ENCODE results near the gene MED31. TPM values are rescaled to one million over a fixed set of nuclear protein-coding genes. Genes with fewer than 3 reads are reported as not detected.
"Not testable (repeated sequence)": the region's sequence is repeated elsewhere in the genome, so short reads cannot be mapped to it uniquely, and the experiment has no call there.

MED31 gene
- total RNA-seq, 1 donor from 2014 or later = 13.0 TPM

DNA sequence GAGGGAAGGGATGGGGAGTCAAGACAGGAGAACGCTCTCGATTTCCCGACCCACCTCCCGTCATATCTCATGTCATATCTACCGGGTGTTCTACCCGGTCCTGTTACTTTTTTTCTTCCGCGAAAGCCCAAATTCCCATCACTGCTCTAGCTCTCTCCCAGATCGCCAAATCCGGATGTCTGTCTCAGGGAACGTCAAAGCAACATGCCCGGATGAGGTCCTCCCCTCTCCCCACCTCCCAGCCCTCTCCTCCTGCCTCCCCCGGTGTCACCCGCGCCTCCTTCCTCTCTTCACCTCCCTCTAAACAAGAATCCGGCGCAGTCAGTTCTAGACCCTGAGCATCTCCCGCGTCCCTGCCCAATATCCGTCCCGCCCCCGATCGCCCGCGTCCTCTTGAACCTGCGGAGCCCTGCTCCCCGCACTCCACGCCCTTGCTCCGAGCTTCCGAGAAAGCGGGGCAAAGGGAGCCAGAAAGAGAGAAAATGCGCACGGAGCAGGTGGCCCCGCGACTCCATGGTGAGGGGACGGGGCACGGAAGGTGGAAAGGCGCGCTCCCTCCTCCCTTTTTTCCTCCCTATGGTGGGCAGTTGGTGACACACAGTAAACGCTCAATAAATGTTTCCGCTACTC, 4.4 kb upstream of the MED31 start:
- not testable (repeated sequence) for DNase-seq (ENCODE audit: low spot score)

DNA sequence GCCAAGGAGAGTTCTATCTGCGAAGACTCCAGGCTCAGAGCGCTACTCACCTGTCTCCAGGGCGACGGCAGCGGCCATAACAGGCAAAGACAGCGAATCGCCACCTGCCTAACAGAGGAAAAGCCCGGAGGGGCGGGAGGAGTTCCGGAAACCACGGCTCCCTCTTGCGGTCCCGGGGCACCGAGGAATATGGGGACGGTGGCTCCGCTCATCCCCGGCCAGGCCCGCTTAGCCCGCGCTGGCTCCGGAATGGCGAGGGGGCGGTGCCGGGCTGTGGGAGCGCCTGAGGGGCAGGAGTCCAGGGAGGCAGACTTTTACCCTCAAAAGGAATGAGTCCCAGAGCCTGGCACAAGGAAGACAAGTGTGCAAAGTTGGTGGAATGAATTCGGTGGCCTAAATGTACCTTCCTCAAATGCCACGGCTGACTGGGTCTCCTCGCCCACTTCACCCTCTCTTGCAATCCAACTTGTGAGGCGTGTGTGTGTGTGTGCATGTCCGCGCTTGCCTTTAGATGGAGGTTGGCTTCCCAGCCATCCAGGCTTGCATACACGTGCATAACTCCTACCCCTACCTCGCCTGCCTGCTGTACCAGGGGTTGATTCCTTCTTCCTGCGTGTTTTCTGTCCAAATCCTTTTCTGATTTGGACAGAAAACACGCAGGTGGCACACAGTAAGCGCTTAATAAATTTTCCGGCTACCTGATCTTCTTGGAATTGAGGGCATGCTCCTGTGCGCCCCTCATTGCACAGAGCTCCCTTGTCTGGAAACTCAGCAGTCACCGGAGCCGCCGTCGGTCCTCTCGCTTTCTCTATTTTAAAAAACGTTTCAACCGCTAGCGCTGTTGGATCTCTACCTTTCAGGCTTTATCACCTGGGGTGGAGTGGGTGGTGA, 3.7 kb upstream of the MED31 start:
- no peak for DNase-seq (ENCODE audit: low spot score)

DNA sequence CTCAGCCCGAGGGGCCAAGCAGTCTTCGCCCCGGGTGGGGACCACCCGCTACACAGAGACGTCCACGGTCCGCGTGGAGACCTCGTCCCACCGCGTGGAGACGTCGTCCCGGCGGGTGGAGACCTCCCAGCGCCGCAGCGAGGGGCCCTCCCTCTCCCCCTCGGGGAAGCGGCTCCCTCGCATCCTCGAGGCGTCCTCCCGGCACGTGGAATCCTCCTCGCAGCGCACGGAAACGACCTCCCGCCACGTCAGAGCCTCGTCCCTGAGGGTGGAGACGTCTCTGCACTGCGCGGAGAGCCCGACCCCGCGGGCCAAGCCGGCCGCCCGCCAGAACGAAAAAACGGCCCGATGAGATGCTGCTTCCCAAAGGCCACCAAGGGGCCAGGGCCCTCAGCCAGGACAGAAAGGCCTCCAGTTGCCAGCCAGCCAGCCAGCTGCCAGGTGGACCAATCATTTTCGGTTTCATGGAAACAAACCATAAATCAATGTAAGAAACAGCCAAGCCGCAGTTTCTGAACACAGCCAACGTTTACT, 581 bp upstream of the MED31 start:
- DNase-seq (ENCODE audit: low spot score) = no peak

DNA sequence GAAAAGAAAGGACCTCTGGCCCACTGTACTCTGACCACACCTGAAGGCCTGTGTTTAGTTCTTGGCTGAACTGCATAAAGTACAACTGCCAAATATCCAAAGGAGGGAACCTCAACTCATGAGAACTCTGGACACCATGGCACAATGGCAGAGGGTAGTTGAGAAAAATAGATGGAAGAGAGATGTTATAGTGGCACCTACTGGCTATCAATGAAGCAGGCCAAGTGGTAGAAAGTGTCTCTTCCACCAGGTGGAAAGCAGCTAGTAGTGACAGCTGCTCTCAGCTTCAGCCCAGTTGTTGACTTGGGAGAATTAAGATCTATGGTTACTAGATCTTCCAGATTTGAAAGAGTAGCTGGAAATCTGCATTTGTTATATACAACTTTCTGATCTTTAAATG, 3.2 kb downstream of the MED31 start:
- DNase-seq (ENCODE audit: low spot score) = no peak

DNA sequence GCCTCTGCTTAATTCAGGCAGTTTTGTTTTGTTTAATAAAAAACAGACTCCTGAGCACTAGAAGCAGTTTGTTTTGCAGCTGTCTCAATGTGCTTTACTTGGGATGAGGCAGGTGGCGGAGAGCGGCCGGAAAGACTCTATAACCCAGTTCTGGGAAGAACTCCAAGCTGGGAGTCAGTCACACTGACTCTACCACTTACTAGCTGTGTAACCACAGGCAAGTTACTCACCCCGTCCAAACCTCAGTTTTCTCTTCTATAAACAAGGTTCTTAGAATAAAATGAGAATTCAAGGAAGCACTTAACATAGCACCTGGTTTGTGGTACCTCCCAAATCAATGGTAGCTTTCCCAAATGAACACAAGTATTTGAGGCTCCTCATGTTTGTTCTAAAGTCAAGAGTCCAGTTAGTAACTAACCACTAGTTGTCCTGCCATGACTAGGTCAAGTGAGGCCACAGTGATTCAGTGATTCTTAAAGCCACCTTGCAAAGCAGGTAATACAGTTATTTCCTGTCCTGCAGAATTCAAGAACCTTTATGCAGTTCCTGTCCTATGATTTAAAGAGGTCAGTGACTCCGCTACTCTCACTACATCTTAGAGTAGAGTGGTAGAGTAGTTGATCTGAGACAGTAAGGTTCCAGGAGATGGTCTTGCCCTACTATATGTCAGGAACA, 7.8 kb downstream of the MED31 start:
- no peak for DNase-seq (ENCODE audit: low spot score)

DNA sequence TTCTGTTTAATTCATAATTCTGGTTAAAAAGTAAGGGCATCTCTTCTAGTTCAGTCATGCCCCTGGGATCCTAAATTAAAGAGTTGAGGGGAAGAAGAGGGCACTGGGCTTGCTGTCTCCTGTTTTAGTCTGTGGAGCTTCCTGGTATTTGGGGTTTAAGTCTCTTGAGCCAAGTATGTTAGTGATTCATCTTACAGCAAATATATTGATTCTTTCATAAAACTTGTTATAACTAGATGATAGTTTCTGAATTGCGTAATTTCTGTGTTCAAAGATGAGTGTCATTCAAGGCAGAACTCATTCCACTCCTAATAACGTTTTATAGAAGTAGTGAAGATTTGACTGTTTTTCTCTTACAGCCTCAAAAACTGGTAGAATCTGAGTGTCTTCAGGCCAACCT, 8.8 kb downstream of the MED31 start:
- no peak for DNase-seq (ENCODE audit: low spot score)

DNA sequence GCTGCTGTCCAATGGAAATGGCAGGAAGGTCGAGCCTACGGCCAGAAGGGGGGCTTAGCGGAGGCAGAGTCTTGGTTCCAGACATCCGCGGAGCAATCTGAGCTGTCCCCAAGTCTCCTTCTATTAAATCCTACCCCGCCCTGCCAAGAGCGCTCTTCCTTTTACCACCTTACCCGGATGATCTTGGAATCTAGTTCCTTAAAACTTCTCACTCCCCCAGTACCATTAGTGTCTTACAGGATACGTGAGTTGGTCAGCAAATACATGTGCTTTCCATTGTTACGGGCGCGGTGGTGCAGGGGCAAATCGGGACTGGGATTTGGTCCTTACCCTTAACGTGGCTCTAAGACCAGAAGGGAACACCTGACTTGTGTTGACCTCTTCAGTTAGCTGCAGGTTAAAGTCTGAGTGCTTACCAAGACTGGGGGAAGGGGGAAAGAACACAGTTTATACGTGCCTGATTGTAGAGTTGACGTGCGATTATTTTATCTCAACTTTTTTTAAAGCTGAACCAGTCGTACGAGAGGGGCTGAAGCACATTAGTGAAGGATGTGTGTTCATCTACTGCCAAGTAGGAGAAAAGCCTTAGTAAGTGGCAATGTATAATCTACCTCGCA, 10.1 kb downstream of the MED31 start:
- DNase-seq (ENCODE audit: low spot score) = no peak

DNA sequence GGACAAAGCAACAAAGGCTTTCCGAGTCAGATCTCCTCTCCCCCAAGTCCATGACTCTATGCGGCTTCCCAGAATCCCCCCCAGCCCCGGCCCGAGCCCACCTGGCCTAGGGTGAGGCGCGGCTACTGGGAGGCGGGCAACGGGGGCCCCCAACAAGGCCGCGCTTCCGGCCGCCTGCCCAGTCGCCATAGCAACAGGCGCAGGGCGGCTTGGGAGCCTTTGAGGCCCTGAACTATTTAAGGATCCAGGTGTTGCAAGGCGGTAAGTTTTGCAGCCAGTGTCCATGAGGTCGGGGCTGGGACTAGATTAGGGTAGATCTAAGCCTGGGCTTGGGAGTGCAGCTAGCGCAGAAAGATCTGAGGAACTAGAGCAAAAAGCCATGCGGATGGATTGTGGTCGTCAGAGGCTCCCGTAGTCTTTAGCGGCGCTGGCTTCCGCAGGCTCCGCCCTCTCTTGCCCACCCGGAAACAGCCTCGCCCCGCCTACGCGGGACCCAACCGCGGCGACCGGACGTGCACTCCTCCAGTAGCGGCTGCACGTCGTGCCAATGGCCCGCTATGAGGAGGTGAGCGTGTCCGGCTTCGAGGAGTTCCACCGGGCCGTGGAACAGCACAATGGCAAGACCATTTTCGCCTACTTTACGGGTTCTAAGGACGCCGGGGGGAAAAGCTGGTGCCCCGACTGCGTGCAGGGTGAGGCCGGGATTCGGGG, 10.7 kb downstream of the MED31 start, which contains the start of the genes KIAA0753 and TXNDC17:
KIAA0753 (minus strand) TSS at position 176 of the 711 bp plus-strand sequence. CDS start 5,608 bp downstream, outside the sequence.
TXNDC17 (plus strand) TSS at position 525 of the 711 bp plus-strand sequence; CDS start at position 548, 23 bp downstream.
- peak; percentile 98 for DNase-seq (ENCODE audit: low spot score)

DNA sequence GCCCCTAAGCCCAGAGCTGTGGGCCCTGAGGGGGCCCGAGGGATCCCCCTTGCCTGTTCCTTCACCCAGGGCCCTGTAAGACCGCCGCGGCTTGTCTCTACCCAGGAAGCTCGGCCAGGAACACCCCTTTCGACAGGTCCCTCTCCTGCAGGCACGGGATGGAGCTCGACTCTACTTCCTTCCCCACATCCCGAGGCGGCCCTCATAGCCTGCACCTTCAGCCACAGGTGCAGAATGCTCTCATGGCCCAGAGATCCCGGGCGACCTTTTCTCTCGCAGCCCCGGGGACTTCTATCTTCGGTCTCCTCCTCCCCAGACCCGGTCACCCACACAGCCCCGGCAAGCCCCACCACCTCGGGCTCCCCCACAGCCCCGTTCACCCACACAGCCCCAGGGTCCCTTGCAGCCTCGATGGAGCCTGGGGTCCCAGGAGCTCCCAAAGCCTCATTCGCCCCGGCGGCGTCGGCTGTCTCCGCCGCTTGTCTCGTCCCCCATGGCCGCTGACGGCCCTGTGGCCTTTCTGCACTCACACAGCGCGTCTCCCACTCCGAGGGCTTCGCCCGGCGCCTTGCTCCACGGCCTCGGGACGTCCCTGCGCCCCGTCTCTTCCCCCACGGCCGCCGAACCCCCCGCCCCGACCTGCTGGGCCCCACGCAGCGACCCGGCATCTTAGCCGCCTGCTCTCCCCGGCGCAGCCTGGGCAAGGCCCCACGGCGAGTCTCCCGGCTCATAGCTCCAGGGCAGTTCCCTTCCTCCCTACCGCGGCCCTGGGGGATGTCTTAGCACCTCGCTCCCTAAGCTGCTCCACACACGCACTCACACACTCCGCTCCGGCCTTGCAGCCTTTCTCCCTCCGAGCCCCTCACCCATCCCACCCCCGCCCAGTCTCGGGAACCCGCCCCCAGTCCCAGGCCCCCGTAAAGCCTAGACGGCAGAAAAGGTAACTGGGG, 11.5 kb downstream of the MED31 start:
- DNase-seq (ENCODE audit: low spot score) = no peak

DNA sequence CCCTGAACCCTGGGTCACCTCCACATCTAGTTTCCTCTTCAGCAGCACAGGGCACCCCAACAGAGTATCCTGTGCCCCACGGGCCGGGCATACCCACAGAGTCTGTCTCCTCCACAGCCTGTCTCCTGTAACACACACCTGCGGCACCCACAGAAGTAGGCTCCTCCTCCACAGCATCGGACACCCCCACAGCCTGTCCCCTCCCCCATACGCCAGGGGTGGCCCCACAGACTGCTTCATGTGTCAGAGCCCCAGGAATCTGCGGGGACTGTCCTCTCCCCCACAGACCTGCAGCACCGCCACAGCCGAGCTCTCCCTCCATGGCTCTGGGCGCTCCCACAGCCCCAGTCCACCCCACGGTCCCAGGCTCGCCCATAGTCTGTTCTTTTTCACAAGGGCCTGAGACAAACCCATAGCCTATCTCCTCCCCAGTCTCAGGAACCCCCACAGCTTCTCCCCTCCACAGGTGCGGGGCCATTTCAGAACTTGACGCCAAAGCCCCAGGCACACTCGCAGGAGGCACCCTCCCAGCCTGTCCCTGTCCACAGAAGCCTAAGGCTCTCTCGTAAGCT, 12.3 kb downstream of the MED31 start:
- DNase-seq (ENCODE audit: low spot score) = no peak

DNA sequence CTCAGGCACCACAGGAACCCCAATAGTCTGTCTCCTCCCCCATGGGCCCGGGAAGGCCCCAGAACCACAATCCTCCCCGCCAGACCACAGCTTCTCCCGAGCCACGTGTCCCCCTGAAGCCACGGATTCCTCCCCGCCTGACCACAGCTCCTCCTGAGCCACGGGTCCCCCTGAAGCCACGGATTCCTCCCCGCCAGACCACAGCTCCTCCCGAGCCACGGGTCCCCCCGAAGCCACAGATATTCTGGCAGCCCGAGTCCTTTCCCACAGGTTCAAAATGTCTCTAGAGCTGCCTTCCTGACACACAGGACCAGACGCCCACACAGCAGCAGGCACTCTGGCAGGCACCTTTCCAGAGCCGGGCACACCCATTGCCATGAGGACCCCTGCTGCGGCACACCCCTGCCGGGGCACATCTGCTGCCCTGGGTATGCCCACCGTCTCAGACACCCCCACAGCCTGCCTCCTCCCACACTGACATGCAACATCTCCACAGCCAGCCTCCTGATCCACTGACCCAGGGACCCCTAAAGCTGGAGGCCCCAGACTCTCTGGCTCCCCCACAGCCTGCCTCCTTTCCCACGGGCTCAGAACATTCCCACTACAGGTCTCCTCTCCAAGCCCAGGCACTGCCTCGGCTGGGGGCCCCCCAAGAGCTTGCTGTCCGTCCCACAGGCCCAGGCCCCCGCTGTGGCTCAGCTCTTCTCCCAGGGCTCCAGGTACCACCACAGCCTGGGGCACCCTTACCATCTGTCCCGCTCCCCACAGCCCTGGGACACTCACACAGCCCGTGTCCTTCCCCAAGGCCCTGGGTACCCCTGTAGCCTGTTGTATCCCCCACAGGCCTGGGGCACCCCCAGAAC, 13.1 kb downstream of the MED31 start:
- no peak for DNase-seq (ENCODE audit: low spot score)

DNA sequence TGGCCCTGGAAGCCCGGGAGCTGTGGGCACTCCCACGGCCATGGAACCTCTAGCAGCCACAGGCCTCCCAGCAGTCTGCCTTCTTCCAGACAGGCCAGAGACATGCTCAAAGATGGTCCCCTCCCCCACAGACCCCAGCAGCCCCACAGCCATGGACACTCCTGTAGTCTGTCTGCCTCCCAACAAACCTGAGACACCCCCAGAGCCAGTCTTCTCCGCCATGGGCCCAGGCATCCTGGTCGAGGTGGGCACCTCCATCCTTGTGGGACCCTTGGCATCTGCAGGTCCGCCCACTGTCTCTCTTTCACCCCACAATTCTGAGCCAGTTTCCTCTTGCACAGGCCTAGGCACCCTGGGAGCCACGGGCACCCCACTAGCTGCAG, 14.0 kb downstream of the MED31 start:
- no peak for DNase-seq (ENCODE audit: low spot score)

DNA sequence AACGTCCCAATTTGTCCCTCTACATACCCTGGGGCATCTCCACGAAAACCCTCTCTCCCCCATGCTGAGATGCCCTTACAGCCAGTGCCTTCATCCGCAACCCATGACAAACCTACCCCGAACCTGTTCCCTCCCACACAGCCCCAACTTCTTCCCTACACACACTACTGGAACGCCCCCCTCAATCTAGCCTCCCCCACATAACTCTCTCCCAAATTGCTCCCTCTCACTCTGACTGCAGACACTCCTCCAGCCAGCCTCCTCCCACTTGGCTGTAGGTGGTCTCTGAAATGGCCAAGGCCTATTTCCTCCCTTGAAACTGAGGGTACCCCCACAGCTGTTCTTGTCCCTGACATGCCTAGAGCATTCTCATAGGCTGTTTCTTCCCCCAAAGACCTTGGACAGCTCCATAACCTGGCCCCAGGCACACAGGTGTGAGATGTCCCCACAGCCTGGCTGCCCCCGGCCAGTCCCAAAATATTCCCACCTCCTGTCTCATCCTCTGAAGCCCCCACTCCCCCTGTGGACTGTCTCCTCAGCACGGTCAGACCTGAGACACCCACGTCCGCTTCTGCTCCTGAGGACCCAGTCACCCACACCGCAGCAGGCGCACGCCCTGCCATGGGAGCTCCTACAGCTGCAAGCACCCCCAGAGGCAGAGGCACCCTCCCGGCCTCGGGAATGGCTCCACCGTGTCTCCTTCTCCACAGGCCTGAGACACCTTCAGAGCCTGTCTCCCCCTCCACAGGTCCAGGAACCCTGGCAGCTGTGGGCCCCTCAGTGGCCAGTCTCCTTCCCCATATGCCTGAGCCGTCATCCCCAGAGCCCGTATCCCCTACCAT, 14.6 kb downstream of the MED31 start:
- no peak for DNase-seq (ENCODE audit: low spot score)

DNA sequence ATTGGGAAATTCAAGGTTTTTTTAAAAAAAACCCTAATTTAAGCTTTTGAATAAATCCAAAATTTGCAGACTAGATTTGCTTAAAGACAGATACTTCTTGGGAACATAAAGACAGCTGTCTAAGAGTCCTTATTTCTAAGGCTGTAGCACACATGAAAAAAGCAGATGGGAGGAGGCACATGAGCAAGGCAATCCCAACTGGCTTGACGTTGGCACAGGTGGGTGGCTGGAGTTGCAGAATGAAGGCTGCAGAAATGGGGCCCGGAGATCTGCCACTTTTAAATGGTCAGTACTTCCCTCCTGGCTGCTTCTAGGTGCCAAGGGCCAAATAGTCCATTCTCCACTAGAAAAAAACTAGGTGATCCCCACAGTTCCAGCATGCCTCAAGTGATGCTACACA, 15.3 kb downstream of the MED31 start:
- no peak for DNase-seq (ENCODE audit: low spot score)

DNA sequence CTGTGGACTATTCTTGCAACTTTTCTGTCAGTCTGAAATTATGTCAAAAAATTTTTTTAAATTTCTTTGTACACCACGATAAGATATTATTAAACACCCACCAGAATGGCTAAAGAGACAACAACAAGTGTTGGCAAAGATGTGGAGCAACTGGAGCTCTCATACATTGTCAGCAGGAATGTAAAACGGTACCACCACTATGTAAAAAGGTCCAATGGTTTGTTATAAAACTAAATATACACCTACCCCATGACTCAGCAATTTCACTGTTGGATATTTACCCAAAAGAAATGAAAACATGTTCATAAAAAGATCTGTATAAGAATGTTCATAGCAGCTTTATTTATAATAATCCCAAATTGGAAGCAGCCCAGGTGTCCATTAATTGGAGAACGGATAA, 18.1 kb downstream of the MED31 start:
- no peak for DNase-seq (ENCODE audit: low spot score)

DNA sequence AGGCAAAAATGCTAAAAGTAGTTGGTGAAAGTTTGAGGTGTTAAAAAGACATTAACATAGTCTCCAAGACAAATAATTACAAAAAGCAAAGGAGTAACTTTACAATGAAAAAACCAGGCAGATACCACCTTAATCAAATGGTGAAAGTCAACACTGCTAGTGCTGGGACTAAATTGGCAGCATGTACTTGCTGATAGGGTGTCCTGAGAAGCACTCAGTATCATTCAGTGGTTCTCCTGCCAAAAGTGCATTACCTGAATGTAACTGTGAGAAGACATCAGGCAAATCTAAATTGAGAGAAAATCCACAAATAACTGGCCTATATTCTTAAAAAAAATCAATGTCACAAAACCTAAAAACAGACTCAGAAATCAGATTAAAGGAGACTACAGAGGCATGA, 18.9 kb downstream of the MED31 start:
- DNase-seq (ENCODE audit: low spot score) = no peak

DNA sequence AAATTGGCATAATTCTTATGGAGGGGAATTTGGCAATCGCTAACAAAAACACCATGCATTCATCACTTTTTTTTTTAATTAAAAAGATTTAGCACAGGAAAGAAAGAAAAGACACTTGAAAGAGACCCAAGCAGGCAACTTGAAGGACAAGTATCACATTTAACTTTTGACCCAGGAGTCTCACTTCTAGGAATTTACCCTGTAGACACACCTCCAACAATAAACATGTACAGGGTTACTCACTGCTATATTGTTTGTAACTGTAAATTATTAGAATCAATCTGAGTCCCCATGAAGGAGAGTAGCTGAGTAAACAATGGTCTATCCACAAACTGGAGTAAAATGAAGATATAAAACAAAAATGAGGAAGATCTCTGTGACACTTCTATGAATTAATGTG, 21.0 kb downstream of the MED31 start:
- DNase-seq (ENCODE audit: low spot score) = no peak

All from mesenteric fat pad (tissue), 1 donor.